GM12875 (cell line): ENCODE results near the gene KANK3.
"Not testable (repeated sequence)": the region's sequence is repeated elsewhere in the genome, so short reads cannot be mapped to it uniquely, and the experiment has no call there.

Experiments used
- H3K4me3 ChIP-seq: one replicate; pipeline ENCODE4 v1.5.1; 2011; ENCODE audit warnings: low read depth, low read length, control low read depth
- TF ChIP-seq, protein P1 (sequence below): IDR thresholded peaks from 2 replicates; pipeline ENCODE4 v1.5.1; 2011; ENCODE audit warnings: low read depth, mild to moderate bottlenecking, control low read depth, inconsistent platforms, low read length, moderate library complexity, borderline replicate concordance; ENCODE audit not compliant: insufficient read depth

Gene KANK3

DNA sequence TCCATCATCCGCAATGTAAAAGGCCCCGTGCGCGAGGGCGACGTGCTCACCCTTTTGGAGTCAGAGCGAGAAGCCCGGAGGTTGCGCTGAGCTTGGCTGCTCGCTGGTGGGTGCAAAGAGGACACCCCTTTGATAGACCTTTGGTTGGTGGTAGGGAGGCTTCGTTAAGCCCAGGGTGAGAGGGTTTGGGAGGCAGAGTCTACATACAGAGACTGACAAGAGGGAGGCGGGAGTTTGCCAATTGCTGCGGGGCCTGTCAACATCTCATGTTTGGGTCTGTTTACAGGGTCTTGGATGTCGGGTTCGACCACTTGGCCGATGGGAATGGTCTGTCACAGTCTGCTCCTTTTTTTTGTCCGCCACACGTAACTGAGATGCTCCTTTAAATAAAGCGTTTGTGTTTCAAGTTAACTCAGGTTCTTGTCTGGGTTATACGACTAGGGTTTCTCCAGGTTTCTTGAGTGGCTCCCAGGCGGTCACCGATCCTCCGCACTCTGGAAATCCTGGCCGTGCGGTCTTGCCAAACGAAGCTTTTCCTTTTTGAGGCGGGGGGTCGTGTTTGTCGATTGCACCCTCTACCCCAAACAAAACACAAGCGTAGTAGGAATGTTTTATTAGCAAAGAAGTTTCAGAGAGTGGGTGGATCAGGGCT is 20.9 kb downstream of the KANK3 start:
- TF ChIP-seq, protein P1, sequence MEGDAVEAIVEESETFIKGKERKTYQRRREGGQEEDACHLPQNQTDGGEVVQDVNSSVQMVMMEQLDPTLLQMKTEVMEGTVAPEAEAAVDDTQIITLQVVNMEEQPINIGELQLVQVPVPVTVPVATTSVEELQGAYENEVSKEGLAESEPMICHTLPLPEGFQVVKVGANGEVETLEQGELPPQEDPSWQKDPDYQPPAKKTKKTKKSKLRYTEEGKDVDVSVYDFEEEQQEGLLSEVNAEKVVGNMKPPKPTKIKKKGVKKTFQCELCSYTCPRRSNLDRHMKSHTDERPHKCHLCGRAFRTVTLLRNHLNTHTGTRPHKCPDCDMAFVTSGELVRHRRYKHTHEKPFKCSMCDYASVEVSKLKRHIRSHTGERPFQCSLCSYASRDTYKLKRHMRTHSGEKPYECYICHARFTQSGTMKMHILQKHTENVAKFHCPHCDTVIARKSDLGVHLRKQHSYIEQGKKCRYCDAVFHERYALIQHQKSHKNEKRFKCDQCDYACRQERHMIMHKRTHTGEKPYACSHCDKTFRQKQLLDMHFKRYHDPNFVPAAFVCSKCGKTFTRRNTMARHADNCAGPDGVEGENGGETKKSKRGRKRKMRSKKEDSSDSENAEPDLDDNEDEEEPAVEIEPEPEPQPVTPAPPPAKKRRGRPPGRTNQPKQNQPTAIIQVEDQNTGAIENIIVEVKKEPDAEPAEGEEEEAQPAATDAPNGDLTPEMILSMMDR, result no peak
- H3K4me3 ChIP-seq, result peak overlapping the region; percentile 95

DNA sequence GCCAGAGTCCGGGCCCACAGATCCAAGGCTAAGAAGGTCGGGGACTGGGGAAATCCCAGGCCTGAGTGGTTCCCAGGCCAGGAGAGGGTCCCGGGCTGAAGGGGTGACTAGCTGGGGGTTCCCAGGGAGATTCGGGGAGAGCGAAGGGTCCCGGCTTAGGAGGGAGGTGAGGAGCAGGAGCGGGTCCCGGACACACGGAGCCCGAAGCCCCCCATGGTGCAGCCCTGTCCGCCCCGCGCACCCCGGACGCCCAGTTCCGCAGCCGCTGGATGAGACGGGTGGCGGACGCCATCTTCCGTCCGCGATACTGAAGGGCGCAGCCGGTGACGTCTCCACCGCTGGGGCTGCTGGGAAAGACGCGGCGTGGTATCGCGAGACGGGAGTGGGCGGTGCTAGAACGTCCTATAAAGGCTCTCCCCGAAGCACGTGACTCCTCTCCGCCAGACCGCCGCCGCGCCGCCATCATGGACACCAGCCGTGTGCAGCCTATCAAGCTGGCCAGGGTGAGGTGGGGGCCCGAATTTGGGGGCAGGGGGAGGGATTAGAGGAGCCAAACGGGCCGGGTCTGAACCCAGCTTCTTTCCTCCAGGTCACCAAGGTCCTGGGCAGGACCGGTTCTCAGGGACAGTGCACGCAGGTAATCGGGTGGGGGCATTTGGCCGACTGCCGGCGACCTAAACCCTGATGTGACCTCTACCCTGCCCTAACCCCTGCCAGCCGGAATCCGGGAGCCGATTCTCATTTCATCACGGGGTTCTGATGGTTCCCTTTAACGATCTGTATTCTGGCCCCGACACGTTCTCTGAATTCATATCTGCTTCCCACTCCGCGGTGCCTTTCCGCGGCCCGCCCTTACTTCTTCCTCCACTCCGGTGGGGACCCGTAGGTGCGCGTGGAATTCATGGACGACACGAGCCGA is 21.7 kb downstream of the KANK3 start, which contains the start of the genes NDUFA7 and RPS28:
TSS of gene NDUFA7 (minus strand) at position 309 of the 919 bp plus-strand sequence. CDS start at position 292, 17 bp downstream.
TSS of gene RPS28 (plus strand) at position 430 of the 919 bp plus-strand sequence. CDS start at position 465, 35 bp downstream.
- TF ChIP-seq, protein P1, result peak; percentile 31; the same call in 1 of the 2 replicates
- H3K4me3 ChIP-seq, result peak within 1 kb of the TSS; percentile 95

DNA sequence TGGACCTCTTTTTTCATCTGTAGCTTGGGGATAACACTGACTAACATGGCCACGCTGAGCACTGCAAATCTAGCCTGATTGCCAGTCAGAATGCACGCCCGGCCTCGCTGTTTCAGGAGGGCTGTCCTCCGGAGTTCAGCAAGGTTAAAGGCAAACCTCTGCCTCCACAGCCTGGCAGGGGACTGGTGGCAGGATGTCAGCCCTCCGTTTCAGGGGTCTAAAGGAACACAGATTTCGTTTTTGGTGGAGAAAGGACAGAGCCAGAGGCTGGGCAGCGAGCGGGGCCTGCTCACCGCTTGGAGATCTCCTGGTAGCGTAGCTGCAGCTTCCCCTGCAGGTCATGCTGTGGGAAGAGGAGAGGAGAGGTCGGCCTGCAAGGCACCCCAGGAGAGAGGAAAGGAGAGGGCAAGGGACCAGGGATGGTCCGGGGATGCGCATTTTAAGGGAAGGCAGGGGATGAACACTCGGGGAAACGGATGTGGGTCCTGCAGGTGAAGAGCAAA is 22.4 kb downstream of the KANK3 start:
- TF ChIP-seq, protein P1, result no peak
- H3K4me3 ChIP-seq, result peak overlapping the region; percentile 95

DNA sequence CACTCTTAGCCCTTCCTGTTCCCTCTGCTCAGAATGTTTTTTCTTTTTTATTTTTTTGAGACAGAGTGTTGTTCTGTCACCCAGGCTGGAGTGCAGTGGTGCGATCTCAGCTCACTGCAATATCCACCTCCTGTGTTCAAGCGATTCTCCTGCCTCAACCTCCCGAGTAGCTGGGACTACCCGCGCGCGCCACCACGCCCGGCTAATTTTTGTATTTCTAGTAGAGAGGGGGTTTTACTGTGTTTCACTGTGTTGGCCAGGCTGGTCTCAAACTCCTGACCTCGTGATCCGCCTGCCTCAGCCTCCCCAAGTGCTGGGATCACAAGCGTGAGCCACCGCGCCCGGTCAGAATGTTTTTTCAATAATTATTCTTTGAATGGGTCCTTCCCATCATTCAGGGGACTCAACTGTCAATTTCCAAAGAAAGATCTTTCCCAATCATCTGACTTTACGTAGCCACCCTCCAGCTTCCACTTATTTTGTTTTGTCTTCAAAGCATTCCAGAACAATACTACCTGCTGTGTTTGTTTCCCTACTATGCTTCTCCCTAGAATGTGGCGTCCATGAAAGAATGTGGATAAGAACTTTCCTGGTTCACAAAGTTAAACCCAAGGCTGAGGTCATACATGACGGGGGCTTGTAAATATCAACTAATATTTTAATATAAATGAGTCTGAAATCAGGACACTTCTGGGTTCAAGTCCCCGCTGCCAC is 23.1 kb downstream of the KANK3 start:
- TF ChIP-seq, protein P1, result no peak
- peak overlapping the region; percentile 95 for H3K4me3 ChIP-seq

DNA sequence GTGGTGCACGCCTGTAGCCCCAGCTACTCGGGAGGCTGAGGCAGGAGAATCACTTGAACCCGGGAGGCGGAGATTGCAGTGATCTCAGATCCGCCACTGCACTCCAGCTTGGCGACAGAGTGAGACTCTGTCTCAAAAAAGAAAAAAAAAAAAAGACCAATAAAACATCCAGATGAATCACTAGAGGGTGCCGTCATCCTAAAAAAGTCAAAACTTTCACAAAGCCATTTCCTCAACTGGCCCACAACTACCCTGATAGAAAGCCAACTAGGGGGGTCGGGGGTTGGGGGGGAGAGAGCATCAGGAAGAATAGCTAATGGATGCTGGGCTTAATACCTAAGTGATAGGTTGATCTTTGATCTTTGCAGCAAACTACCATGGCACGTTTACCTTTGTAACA is 24.2 kb downstream of the KANK3 start:
- not testable (repeated sequence) for H3K4me3 ChIP-seq

DNA sequence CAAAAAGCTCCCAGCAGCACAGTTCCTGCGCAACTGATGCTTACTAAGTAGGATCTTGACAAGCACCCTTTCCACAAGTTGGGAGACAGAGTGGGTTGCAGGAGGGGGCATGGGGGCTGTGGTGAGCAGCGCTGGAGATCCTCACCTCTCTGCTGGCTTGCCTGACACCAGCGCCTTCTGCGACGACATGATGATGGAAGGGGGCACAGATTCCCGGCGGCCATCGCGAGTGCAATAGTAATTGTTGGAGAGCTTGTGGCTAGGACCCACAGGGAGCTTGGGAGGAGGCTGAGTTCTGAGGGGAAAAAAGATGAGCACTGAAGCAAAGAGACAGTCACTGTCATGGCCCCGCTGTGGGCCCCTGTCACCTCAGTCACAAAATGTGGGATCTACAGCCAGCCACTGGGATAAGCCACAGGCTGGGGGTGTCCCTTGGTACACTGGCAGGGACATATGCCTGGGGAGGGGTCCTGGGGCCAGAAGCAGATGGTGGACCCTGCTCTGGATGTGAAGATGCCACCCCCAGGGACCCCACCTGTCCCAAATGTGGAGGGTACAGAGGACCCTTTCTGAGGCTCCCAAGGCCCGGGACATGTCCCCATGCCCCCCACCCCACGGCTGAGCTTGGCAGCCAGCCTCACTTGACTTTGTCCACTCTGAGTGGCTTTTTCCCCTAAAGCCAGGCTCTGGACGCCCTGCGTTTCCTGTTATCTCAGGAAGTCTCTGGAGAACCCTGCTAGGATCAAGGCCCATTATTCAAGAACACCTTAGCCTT is 26.5 kb downstream of the KANK3 start:
- TF ChIP-seq, protein P1, result no peak
- no peak overlapping the region for H3K4me3 ChIP-seq

DNA sequence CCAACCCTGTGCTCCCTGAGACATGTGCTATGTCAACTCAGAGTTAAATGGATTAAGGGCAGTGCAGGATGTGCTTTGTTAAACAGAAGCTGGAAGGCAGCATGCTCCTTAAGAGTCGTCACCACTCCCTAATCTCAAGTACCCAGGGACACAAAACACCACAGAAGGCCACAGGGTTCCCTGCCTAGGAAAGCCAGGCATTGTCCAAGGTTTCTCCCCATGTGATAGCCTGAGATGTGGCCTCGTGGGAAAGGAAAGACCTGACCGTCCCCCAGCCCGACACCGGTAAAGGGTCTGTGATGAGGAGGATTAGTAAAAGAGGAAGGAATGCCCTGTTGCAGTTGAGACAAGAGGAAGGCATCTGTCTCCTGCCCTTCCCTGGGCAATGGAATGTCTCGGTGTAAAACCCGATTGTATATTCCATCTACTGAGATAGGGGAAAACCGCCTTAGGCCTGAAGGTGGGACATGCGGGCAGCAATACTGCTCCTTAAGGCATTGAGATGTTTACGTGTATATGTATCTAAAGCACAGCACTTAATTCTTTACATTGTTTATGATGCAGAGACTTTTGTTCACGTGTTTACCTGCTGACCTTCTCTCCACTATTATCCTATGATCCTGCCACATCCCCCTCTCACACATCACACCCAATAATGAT is 28.0 kb downstream of the KANK3 start:
- H3K4me3 ChIP-seq, result not testable (repeated sequence)
